SK-N-SH treated with all-trans-retinoic acid at 6 μM for 48 hours (cell line): ENCODE measurements around the gene DGCR2.

ENCODE experiments used
- ATAC-seq: fragments of 200-7000 bp; cut with Tn5 transposase; 3 replicates; pipeline ENCODE4 v1.9.1; 2020; ENCODE audit warnings: mild to moderate bottlenecking, moderate library complexity
- BACH2 ChIP-seq: fragments of 250-450 bp; sonication (Bioruptor Pico); IDR thresholded peaks from 2 replicates; pipeline ENCODE4 v1.9.0; 2021; ENCODE audit warnings: mild to moderate bottlenecking, borderline replicate concordance
- CREB5 ChIP-seq: fragments of 250-450 bp; sonication (Bioruptor Pico); IDR thresholded peaks from 2 replicates; pipeline ENCODE4 v1.5.1; 2020; ENCODE audit warnings: low read depth, mild to moderate bottlenecking, moderate library complexity
- CSDC2 ChIP-seq: fragments of 250-450 bp; sonication (Bioruptor Pico); IDR thresholded peaks from 2 replicates; pipeline ENCODE4 v1.5.0; 2020; ENCODE audit warnings: mild to moderate bottlenecking, moderate library complexity
- CSRNP3 ChIP-seq: fragments of 250-450 bp; sonication (Bioruptor Pico); IDR thresholded peaks from 2 replicates; pipeline ENCODE4 v1.5.1; 2021; ENCODE audit warnings: mild to moderate bottlenecking, moderate library complexity
- ESRRG ChIP-seq: fragments of 250-450 bp; sonication (Bioruptor Pico); IDR thresholded peaks from 2 replicates; pipeline ENCODE4 v1.6.1; 2021; ENCODE audit warnings: mild to moderate bottlenecking
- GLIS3 ChIP-seq: fragments of 250-450 bp; sonication (Bioruptor Pico); IDR thresholded peaks from 2 replicates; pipeline ENCODE4 v1.5.0; 2020; ENCODE audit warnings: mild to moderate bottlenecking, moderate library complexity
- ISL1 ChIP-seq: fragments of 250-450 bp; sonication (Bioruptor Pico); IDR thresholded peaks from 2 replicates; pipeline ENCODE4 v2.1.2; 2022; ENCODE audit warnings: mild to moderate bottlenecking, moderate library complexity
- OSR1 ChIP-seq: fragments of 250-450 bp; sonication (Bioruptor Pico); IDR thresholded peaks from 2 replicates; pipeline ENCODE4 v1.8.0; 2022; ENCODE audit warnings: moderate library complexity, mild to moderate bottlenecking, inconsistent platforms
- POU6F1 ChIP-seq: fragments of 250-450 bp; sonication (Bioruptor Pico); IDR thresholded peaks from 2 replicates; pipeline ENCODE4 v1.8.0; 2021; ENCODE audit warnings: low read depth, mild to moderate bottlenecking, moderate library complexity, borderline replicate concordance
- PPARA ChIP-seq: fragments of 250-450 bp; sonication (Bioruptor Pico); IDR thresholded peaks from 2 replicates; pipeline ENCODE4 v1.5.0; 2020; ENCODE audit warnings: mild to moderate bottlenecking, borderline replicate concordance
- RARB ChIP-seq: fragments of 250-450 bp; sonication (Bioruptor Pico); IDR thresholded peaks from 2 replicates; pipeline ENCODE4 v1.8.0; 2021; ENCODE audit warnings: mild to moderate bottlenecking, moderate library complexity
- SNAI2 ChIP-seq: fragments of 250-450 bp; sonication (Bioruptor Pico); IDR thresholded peaks from 2 replicates; pipeline ENCODE4 v1.5.0; 2020; ENCODE audit warnings: mild to moderate bottlenecking, moderate library complexity
- ZC3H10 ChIP-seq: fragments of 250-450 bp; sonication (Bioruptor Pico); IDR thresholded peaks from 2 replicates; pipeline ENCODE4 v1.5.1; 2021; ENCODE audit warnings: mild to moderate bottlenecking, moderate library complexity
- ZFP3 ChIP-seq: fragments of 250-450 bp; sonication (Bioruptor Pico); IDR thresholded peaks from 2 replicates; pipeline ENCODE4 v1.5.0; 2020; ENCODE audit warnings: mild to moderate bottlenecking, moderate library complexity
- ZFP30 ChIP-seq: fragments of 450-650 bp; formaldehyde crosslinking; IDR thresholded peaks from 2 replicates; pipeline ENCODE4 v1.5.0; 2022; ENCODE audit warnings: mild to moderate bottlenecking, moderate library complexity
- ZNF565 ChIP-seq: fragments of 450-650 bp; formaldehyde crosslinking; conservative IDR thresholded peaks from 2 replicates; pipeline ENCODE4 v1.5.0; 2020; ENCODE audit warnings: low read depth, mild to moderate bottlenecking, moderate library complexity
- ZNF70 ChIP-seq: fragments of 450-650 bp; formaldehyde crosslinking; IDR thresholded peaks from 2 replicates; pipeline ENCODE4 v1.5.0; 2020; ENCODE audit warnings: mild to moderate bottlenecking, moderate library complexity
- ZNF8 ChIP-seq: fragments of 450-650 bp; formaldehyde crosslinking; IDR thresholded peaks from 2 replicates; pipeline ENCODE4 v1.5.0; 2020; ENCODE audit warnings: mild to moderate bottlenecking, moderate library complexity
- TF ChIP-seq, protein P1 (sequence below): fragments of 250-450 bp; sonication (Bioruptor Pico); IDR thresholded peaks from 2 replicates; pipeline ENCODE4 v1.5.0; 2020; ENCODE audit warnings: mild to moderate bottlenecking, moderate library complexity
- TF ChIP-seq, protein P2 (sequence below): fragments of 250-450 bp; sonication (Bioruptor Pico); IDR thresholded peaks from 2 replicates; pipeline ENCODE4 v1.8.0; 2020; ENCODE audit warnings: mild to moderate bottlenecking, moderate library complexity, borderline replicate concordance

Gene DGCR2

GRCh38 chr22:19119949-19120348, 2.3 kb downstream of the DGCR2 start:
- ATAC-seq: no peak
- no peak for TF ChIP-seq ZNF565
- TF ChIP-seq PPARA (CRISPR knock-in tag): no peak
- no peak for TF ChIP-seq SNAI2 (CRISPR knock-in tag)
- TF ChIP-seq ESRRG (CRISPR knock-in tag): no peak
- no peak for TF ChIP-seq ZC3H10 (CRISPR knock-in tag)
- TF ChIP-seq, protein P1, sequence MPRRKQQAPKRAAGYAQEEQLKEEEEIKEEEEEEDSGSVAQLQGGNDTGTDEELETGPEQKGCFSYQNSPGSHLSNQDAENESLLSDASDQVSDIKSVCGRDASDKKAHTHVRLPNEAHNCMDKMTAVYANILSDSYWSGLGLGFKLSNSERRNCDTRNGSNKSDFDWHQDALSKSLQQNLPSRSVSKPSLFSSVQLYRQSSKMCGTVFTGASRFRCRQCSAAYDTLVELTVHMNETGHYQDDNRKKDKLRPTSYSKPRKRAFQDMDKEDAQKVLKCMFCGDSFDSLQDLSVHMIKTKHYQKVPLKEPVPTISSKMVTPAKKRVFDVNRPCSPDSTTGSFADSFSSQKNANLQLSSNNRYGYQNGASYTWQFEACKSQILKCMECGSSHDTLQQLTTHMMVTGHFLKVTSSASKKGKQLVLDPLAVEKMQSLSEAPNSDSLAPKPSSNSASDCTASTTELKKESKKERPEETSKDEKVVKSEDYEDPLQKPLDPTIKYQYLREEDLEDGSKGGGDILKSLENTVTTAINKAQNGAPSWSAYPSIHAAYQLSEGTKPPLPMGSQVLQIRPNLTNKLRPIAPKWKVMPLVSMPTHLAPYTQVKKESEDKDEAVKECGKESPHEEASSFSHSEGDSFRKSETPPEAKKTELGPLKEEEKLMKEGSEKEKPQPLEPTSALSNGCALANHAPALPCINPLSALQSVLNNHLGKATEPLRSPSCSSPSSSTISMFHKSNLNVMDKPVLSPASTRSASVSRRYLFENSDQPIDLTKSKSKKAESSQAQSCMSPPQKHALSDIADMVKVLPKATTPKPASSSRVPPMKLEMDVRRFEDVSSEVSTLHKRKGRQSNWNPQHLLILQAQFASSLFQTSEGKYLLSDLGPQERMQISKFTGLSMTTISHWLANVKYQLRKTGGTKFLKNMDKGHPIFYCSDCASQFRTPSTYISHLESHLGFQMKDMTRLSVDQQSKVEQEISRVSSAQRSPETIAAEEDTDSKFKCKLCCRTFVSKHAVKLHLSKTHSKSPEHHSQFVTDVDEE (CRISPR knock-in tag): no peak
- TF ChIP-seq OSR1 (CRISPR knock-in tag): no peak
- TF ChIP-seq ZFP30: no peak
- no peak for TF ChIP-seq ZFP3
- TF ChIP-seq BACH2 (CRISPR knock-in tag): no peak
- no peak for TF ChIP-seq GLIS3
- TF ChIP-seq ZNF8 (CRISPR knock-in tag): no peak
- TF ChIP-seq, protein P2, sequence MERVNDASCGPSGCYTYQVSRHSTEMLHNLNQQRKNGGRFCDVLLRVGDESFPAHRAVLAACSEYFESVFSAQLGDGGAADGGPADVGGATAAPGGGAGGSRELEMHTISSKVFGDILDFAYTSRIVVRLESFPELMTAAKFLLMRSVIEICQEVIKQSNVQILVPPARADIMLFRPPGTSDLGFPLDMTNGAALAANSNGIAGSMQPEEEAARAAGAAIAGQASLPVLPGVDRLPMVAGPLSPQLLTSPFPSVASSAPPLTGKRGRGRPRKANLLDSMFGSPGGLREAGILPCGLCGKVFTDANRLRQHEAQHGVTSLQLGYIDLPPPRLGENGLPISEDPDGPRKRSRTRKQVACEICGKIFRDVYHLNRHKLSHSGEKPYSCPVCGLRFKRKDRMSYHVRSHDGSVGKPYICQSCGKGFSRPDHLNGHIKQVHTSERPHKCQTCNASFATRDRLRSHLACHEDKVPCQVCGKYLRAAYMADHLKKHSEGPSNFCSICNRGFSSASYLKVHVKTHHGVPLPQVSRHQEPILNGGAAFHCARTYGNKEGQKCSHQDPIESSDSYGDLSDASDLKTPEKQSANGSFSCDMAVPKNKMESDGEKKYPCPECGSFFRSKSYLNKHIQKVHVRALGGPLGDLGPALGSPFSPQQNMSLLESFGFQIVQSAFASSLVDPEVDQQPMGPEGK (CRISPR knock-in tag): no peak
- TF ChIP-seq ISL1 (CRISPR knock-in tag): no peak
- no peak for TF ChIP-seq CSDC2 (CRISPR knock-in tag)
- TF ChIP-seq CREB5: no peak

DNA sequence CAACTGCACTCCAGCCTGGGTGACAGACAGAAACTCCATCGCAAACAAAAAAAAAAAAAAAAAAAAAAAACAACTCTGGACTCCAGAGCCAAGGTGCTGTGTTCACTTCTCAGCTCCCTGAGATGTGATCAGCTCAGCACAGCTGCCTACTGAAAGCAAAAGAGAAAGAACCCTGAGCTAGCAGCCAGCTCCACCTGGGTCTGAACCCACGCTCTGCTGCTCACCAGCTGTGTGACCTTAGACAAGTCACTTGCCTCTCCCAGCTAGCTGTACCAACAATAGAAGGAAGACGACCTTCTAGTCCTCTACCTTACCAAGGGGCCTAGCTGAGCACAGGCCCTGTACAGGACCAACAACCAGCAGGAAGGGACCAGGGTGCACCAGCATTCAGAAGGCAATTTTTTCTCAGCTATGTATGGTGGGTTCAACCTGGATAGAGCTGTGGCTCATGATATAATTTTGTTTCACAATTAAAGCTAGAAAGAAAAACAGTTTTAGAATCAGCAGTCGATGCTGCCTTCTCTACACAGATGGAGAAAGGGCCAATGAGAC, 3.8 kb downstream of the DGCR2 start:
- TF ChIP-seq ZNF565 (no peak), ZC3H10 (CRISPR knock-in tag) (no peak), CSRNP3 (CRISPR knock-in tag) (no peak), RARB (CRISPR knock-in tag) (no peak), CREB5 (no peak), ZNF70 (no peak), GLIS3 (no peak), CSDC2 (CRISPR knock-in tag) (no peak), PPARA (CRISPR knock-in tag) (no peak), POU6F1 (CRISPR knock-in tag) (no peak), ISL1 (CRISPR knock-in tag) (no peak), BACH2 (CRISPR knock-in tag) (no peak)
- TF ChIP-seq, protein P2 (CRISPR knock-in tag): no peak

More for the DNA sequence above, 3.8 kb downstream of the DGCR2 start:
- ATAC-seq: no peak
